H1 (cell line): ENCODE results near the gene TEAD4. TPM values are rescaled to one million over a fixed set of nuclear protein-coding genes. Genes with fewer than 3 reads are reported as not detected.

Source experiments
- HDAC2 ChIP-seq, 2 experiments: fragments of 300-600 bp in 1 of 2; sonication (generic) in 1 of 2; IDR thresholded peaks; 2 replicates each; pipeline ENCODE4 v1.6.1; 2011 to 2012; ENCODE audit warnings: low read depth in 2 of 2, low read length in 2 of 2, mild to moderate bottlenecking in 2 of 2, moderate library complexity in 2 of 2, borderline replicate concordance in 1 of 2, inconsistent platforms in 1 of 2
- MAFK ChIP-seq: IDR thresholded peaks from 2 replicates; pipeline ENCODE4 v1.6.1; 2012; ENCODE audit warnings: low read depth, mild to moderate bottlenecking, improper control_type of control experiment, low read length
- POLR2A ChIP-seq, 2 experiments: IDR thresholded peaks; 1 replicate in 1 of 2; 2 replicates in 1 of 2; pipeline ENCODE4 v1.6.1; 2011; ENCODE audit warnings: low read depth in 2 of 2, low read length in 2 of 2, mild to moderate bottlenecking in 2 of 2; ENCODE audit errors: control extremely low read depth in 1 of 2
- POLR2AphosphoS5 ChIP-seq: IDR thresholded peaks from 2 replicates; pipeline ENCODE4 v1.6.1; 2011; ENCODE audit warnings: low read depth, low read length
- POU5F1 ChIP-seq: IDR thresholded peaks from 2 replicates; pipeline ENCODE4 v1.6.1; 2011; ENCODE audit warnings: low read depth, mild to moderate bottlenecking, low read length, moderate library complexity
- TCF12 ChIP-seq: IDR thresholded peaks from 2 replicates; pipeline ENCODE4 v1.6.1; 2011; ENCODE audit warnings: low read depth, mild to moderate bottlenecking, low read length
- polyA plus RNA-seq, 7 experiments: library from polyadenylated mRNA; depleted of rRNA in 3 of 7; stranded (reverse) in 5 of 7; unstranded in 2 of 7; fragments of >200 nt in 5 of 7; fragments of 200-250 nt in 2 of 7; gene quantifications; 1 replicate in 5 of 7; 2 replicates in 1 of 7; 4 replicates in 1 of 7; pipeline versions ENCODE4 v1.2.1 to v1.2.3, GENCODE V29; 2011 to 2013; ENCODE audit warnings: missing spikeins in 2 of 7, mixed read lengths in 2 of 7
- total RNA-seq: library from RNA; stranded (reverse); fragmentation: NEBNext Ultra II Directional; extraction: Animal tissue kit (Norgen Biotek cat#: 25700); gene quantifications from 2 replicates; pipeline ENCODE4 v1.2.1, GENCODE V29; 2021
- TF ChIP-seq, protein P1 (sequence below): IDR thresholded peaks from 2 replicates; pipeline ENCODE4 v1.6.1; 2012; ENCODE audit warnings: low read length, inconsistent platforms

The TEAD4 gene
- total and polyA plus RNA-seq, 2 of the 8 experiments (the other 6 are each of a cell fraction or from before 2014, with no cell fraction given): 56.7 to 116 TPM

DNA sequence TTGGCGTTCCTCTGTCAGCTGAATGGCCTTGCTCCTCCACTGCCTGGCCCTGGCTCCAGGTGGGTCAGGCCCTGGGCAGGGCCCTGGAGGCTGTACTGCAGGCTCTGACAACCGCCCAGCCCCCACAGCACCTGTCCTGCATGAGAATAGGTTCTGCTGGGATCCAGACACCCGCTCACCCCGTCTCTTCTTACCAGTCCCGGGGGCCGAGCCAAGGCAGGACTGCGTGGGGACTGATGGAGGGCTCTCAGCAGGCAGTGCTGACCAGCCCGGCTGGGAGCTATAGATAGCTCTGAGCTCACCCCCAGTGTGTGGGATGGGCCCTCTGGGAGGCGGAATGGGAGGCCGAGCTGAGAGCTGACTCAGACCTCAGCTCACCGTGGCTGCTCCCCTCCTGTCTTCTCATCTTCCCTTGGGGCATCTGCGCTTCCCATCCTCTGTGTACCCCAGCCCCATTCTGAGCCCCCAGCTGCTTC lies 39.6 kb downstream of the TEAD4 start (continued):
- peak; percentile 84 for TF ChIP-seq POU5F1
- TF ChIP-seq, protein P1, sequence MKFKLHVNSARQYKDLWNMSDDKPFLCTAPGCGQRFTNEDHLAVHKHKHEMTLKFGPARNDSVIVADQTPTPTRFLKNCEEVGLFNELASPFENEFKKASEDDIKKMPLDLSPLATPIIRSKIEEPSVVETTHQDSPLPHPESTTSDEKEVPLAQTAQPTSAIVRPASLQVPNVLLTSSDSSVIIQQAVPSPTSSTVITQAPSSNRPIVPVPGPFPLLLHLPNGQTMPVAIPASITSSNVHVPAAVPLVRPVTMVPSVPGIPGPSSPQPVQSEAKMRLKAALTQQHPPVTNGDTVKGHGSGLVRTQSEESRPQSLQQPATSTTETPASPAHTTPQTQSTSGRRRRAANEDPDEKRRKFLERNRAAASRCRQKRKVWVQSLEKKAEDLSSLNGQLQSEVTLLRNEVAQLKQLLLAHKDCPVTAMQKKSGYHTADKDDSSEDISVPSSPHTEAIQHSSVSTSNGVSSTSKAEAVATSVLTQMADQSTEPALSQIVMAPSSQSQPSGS: no peak
- TF ChIP-seq HDAC2 (IDR thresholded peaks at IDR 0.05; ENCODE audit: borderline replicate concordance in 1 of 2, low read depth in 2 of 2, low read length in 2 of 2): peak in 1 of 2 experiments; percentile 79; a peak in 2 of 4 replicates
- peak; percentile 20; the same call in 1 of the 2 replicates for TF ChIP-seq POLR2AphosphoS5
- TF ChIP-seq POLR2A (IDR thresholded peaks at IDR 0.05; ENCODE audit: control extremely low read depth in 1 of 2, low read depth in 2 of 2, low read length in 2 of 2): peak in 1 of 2 experiments; percentile 33; a peak in 1 of 3 replicates
- TF ChIP-seq TCF12: peak; percentile 78; the same call in 1 of the 2 replicates
- TF ChIP-seq MAFK: no peak
